ENCODE measurements around the gene SELENBP1.

- no peak for TF ChIP-seq FOS (IDR thresholded peaks at IDR 0.05; ENCODE audit: extremely low read depth, insufficient read length)
- TF ChIP-seq ARNT (IDR thresholded peaks at IDR 0.05): no peak
- TF ChIP-seq KLF16 (IDR thresholded peaks at IDR 0.05): no peak
Observed at GRCh38 chr1:151367658-151368392, 4.7 kb downstream of the SELENBP1 start.
